IPS-11a (cell line): ENCODE data around the gene MAMLD1.

Source experiments
- H3K4me3 ChIP-seq: one replicate; pipeline ENCODE4 v1.5.1; 2013; ENCODE audit warnings: low read depth, low read length, control low read depth

Gene MAMLD1

DNA sequence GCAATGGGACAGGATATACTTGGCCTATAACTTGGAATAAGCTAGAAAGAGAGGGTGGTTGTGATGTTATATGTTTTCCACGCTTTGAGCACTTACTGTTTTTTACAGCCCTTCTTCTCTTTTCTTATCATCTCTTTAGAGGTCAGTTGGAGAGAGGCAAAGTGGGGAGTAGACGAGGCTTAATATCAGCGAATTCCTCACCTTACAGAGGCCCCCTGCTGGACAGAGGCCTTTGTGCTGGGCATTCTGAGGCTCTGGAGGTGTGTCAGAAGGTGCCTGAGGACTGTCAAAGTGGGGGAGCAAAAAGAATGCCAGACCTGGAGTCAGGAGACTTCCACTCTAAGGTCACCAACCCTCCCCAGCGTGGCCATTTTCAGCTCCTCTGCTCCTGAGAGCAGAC, 42.5 kb downstream of the MAMLD1 start:
- H3K4me3 ChIP-seq = no peak overlapping the region

DNA sequence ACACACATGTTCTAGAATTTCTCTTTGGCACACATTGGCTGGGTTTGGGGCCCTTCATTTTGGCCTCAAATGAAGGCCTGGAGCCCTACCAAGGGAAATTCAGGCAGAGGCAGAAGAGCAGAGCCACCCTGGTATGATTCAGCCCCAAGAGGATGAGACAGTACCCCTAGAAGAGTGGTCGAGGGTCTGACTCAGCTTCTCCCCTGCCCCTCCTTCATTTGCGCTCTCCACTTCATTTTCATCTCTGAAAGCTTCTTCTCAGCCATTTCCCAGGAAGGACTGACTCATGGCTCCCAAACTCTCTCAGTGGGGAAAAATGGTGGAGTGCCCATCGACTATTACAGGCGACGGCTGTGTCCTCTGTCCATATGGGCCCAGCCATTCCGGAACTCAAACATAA, 43.5 kb downstream of the MAMLD1 start:
- no peak overlapping the region for H3K4me3 ChIP-seq

DNA sequence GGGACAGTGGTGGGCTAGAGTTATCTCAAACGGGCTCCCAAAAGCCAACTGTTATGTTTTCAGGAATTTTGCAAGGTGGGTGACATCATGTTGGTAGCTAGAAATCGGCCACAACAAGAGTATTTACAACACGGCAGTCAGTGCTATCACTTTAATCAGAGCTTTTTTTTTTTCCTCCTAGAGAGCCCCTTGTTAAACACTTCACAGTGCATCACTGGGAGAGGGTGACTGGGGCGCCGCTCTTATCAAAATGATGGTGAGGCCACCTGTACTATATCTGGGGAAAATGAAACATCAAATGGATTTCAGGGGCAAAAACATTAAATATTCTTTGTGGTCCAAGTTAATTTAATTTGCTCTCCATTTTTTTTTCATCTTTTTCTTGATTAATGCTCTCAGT, 44.9 kb downstream of the MAMLD1 start:
- no peak overlapping the region for H3K4me3 ChIP-seq

DNA sequence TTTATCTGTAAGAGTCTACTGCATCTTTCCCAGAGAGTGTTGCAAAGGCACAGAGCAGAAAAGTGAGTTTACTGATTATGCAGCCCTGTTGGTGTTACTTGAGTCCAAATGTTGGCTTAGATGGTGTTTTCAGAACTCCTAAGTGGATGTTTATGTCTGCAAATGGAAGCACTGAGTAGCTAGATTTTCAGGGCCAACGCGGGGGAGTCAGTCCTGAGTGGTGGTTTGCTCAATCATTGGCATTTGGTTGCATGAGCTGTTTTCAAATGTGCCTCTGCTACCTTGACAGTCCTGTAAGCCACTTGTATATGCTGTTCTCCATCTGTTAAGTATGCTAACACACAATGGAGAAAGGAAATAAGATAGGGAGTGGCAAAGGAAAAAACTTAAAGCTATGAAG, 45.4 kb downstream of the MAMLD1 start:
- no peak overlapping the region for H3K4me3 ChIP-seq

DNA sequence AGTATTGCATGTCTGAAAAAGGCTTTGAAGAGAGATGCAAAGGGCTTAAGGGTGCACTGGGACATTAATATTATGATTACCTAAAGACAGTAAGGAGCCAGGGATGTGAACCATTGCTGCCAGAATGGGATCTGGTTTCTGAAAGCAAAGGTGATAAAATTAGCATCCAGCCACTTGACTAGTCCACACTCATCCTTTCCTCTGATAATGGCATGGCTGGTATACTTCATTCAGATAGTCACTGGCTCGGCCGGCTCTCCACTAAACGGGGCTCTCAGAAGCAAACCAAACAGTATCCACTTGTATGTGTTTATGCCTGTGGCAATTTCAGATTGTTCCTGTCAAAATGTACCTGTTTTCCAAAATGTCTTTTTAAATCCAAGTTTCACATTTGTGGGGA, 46.4 kb downstream of the MAMLD1 start:
- H3K4me3 ChIP-seq = no peak overlapping the region

DNA sequence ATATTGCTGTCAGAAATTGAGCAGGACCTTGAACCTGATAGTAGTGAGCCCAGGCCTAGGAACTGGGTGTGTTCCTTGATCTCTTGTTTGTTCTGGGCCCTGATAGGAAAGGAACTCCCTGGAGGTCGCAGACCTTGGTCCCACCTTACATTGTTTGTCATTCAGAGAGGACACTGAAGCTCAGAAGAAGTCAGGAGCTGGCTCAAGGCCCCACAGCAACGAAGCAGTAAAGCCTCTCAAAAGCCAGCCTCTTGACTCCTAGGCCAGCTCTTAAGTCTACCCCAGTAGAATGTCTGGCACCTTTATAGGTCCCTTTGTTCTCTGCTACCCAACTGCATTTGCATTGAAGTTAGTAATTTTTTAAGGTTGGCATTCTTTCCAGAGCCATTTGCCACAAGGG, 46.8 kb downstream of the MAMLD1 start:
- no peak overlapping the region for H3K4me3 ChIP-seq

DNA sequence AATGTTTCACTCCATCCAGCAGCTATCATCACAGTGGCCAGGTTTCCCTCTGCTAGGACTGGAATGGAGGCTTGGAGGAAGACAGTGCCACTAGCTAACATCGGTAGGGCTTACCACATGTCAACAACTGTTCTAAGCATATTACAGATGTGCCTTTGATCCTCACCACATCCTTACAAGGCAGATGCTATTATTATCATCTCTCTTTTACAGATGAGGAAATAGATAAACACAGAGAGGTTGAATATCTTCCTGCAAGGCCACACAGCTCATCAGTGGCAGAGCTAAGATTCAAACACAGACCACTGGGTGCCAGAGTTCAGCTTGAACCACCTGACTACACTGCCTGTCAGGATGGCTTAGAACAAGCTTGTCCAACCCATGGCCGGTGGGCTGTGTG, 47.4 kb downstream of the MAMLD1 start:
- no peak overlapping the region for H3K4me3 ChIP-seq

DNA sequence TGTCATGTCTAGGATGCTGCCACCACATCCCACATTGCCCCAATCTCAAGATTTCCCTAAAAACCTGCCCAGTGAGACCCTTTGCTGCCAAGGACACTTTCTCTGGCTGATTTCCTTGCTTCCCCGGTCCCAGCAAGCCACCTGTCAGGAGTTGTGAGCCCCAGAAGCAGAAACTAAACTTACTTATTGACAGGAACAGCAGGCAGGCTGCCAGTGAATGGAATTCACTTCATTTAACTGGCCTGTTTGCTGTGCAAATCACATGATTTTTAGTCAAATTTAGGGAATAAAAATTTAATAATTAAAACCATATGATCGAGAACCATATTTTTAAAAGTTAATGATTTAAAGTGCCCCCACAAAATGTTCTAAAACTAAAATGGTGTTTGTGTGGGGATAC, 48.5 kb downstream of the MAMLD1 start:
- no peak overlapping the region for H3K4me3 ChIP-seq

DNA sequence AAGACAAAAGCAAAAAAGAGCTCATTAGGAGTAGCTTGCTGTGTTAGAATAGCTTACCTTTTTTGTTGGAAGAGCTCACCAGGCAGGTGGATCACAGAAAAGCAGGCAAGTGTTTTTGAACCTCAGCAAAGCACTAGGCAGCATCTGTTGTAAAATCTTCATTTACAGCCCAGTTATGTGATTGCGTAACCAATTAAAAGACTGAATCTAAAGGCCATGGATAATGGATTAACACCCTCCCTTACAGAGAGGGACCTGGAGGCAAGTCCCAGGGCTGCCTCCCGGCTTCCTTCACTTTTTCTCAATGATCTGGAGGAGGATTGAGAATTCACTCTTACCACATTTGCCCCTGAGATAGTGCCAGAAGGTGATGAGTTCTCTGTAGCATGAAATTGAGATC, 51.1 kb downstream of the MAMLD1 start:
- H3K4me3 ChIP-seq = no peak overlapping the region

DNA sequence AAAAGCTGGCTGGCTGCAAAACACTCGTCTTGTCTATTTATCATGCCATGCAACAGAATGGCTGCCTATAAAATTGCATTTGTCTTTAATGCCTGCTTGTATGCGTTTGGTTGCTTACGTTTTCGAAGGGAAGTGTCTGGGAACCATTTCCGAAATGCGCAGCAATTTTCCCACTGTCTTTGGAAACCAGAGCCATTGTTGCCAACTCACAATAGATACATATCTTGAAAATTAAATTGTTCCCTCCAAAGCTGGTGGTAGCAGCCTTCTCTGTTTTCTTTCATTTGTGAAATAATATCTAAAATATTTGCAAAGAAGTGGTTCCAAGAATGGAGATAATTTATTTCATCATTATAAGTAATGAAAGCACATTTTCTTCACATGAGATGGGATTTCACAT, 53.4 kb downstream of the MAMLD1 start:
- no peak overlapping the region for H3K4me3 ChIP-seq

DNA sequence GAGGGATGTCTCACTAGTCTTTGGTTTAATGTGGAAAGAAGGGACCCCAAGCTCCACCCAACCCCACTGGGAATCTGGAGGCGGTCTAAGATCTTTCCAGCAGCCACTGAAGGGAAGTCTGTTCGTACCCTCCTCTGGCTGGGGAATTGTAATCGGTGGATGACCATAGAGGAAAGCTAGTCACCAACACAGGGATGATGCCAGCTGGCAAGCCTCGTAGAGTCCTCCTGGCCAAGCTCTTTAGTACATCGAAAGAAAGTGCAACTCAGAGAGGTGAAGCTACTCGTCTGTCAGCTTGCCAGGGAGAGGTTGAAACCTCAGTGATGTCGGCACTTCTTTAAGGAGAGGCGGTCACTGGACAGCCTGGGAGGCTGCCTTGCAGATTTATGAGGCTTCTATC, 58.7 kb downstream of the MAMLD1 start:
- H3K4me3 ChIP-seq = no peak overlapping the region

DNA sequence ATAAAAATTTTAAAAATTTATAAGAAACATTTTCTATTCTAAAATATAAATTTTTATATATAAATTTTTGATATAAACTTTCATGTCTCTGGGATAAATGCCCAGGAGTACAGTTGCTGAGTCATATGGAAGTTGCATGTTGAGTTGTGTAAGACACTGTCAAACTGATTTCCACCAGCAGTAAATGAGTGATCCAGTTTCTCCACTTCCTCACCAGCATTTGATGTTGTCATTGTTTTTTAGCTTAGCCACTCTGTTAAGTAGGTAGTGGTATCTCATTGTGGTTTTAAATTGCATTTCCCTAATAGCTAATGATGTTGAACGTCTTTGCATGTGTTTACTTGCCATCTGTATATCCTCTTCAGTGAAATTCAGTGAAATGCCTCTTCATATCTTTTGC, 66.5 kb downstream of the MAMLD1 start:
- H3K4me3 ChIP-seq = no peak overlapping the region

DNA sequence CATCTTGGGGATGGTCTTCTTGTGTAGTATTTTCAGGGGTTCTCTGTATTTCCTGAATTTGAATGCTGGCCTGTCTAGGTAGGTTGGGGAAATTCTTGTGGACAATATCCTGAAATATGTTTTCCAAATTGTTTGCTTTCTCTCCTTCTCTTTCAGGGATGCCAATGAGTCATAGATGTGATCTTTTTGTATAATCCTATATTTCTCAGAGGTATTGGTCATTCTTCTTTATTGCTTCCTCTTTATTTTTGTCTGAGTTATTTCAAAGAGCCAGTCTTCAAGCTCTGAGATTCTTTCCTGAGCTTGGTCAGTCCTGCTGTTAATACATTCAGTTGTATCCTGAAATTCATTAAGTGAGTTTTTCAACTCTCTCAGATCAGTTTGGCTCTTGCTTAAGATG, 73.1 kb downstream of the MAMLD1 start:
- no peak overlapping the region for H3K4me3 ChIP-seq

DNA sequence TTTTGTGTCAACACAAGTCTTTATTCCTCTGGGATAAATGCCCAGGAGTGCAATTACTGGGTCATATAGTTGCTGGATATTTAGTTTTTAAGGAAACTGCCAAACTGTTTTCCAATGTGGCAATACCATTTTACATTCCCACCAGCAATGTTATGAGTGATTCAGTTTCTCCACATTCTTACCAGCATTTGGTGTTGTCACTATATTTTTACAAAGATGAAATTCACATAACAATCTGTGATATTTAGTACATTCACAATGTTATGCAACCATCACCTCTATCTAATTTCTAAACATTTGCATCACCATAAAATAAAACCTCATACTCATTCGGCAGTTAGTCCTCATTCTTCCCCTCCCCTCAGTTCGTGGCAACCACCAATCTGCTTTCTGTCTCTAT, 75.0 kb downstream of the MAMLD1 start:
- no peak overlapping the region for H3K4me3 ChIP-seq

DNA sequence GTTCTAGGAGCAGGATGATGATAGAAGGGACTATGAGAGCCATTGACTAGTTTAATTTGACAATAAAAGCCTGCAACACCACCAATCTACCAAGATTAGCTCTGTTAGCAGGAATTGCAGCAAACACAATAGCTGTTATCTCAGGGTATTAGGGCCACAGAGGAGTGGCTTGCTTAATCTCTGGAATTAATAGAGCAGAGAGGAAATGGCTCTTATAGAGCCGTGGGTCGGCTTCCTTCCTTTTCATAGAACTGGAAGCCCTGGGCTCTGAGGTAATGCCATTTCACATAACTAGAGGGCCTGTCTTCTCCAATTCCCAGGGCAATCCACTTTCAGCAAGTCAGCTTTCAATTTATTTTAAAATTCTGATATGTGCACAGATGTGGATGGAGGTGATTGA, 83.0 kb downstream of the MAMLD1 start:
- H3K4me3 ChIP-seq = no peak overlapping the region

DNA sequence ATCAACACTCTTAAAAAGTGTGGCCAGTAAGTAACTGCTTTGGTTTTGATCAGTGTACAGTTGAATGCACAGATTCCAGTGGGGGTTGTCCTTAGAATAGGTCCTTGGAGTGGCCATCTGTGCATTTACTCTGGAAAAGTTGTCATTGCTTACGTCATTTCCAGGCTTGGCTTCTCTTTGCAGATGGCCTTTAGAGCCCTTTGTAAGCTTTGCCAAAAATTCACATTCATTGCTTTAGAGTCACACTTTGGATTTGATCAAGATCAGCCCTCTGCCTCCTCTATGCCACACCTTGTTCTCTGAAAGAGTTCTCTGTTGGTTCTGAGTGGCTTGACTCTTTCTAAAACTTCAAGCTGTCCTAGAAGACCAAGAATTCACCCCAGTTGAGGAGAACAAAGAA, 83.9 kb downstream of the MAMLD1 start:
- H3K4me3 ChIP-seq = no peak overlapping the region

DNA sequence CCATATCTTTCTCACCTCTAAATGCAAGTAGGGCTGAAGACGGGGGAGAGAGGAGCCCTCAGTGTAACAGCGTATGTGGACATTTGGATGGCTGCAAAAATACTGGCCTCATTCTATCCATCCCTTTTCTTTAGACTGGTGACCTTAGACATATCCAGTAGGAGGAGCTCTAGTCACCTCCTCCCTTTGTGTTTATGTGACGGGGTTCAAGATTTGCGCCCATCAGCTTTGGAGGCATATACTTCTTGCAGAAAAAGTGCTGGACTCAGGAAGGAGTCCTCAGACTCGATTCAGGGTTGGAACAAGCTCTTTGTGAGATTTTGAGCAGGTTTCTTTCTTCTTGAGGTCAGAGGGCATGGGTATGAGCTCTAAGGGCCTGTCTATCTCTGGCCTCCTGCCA, 86.2 kb downstream of the MAMLD1 start:
- H3K4me3 ChIP-seq = no peak overlapping the region

DNA sequence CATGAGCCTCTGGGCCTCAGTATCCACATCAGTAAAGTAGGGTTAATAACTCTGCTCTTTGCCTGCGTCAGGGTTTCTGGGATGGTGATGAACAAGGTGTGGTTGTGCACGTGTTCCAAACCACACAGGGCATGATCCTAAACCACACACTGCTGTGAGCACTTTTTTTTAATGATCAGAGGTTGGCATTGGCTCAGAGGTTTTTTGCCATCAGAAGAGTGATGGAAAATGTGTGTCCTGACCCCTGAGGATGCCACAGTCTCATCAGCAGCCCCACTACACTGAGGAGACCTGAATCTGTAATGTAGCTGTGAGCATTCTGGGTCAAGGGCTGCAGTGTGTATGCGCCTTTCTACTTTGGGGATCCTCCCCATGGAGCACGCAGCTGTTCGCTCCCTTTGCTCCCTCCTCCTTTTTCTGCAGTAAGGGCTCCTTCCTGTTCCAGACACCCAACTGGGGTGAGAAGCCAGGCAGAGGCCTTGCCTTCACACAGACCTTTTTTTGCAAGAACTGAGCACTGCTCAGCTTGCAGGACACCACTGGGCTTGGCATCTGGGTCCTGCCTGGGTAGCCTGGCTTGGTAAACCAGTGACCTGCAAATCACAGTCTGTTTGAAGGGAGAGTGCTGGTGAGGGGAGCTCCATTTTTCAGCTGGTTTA, 87.5 kb downstream of the MAMLD1 start:
- no peak overlapping the region for H3K4me3 ChIP-seq

DNA sequence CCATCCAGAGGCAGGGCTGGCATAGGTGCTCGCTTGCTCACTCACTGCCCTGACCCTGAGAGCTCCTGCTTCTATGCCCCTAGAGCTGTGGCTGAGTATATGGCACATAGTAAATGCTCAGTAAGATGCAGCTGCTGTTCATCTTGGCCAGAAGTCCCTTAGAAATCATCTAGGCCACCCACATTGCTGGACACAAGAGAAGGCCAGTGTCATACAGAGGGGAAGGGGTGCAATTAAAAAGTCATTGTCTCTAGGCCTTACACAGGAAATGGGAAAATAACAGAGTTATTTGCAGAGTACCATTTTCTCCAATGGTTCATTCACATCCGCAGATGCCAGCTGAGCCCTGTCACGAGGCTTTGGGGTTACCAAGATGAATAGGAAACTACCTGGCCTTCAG, 88.8 kb downstream of the MAMLD1 start:
- no peak overlapping the region for H3K4me3 ChIP-seq

DNA sequence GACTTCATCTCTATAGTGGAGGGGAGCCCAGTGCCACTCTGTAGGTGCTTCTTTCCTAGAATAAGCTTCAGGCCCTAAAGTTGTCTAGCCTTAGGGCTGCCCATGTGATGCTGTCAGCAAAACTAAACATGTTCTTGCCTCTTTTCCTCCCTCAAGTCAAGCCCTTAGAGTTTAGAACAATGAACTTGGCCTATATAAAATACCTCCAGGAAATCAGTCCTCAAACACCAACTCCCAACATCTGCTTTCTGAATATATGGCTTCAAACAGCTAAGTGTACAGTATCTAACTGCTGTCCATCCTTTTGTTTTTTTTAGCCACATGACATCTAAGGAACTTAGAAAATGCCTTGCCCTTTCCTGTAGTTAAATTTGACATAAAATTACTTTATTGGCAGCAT, 91.0 kb downstream of the MAMLD1 start:
- no peak overlapping the region for H3K4me3 ChIP-seq

DNA sequence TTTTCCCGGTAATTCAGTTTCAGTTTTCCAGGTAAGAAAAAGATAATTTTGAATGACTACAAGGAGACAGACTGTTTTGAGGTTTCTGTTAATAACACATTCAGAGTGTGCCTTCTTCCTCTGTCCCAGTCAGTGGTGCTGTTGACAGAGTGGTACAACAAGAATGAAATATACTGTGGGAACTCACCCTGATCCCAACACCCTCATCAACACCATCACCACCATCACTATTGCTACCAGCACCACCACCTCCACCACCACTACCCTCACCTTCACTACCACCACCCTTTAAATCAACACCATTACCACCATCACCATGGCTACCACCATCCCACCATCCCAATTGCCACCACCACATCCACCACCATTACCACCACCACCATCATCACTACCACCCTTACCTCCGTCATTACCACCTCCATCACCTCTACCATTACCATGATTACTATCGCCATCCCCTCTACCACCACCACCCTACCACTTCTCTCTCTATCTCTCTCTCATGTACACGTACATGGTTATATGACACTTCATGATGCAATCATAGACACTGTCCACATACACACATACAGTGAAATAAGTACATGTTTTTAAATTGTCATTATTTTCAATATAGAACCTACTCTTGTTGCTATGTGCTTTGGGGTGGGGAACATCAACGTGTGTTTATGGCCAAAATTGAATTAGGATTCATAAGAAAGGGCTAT, 91.5 kb downstream of the MAMLD1 start:
- no peak overlapping the region for H3K4me3 ChIP-seq

DNA sequence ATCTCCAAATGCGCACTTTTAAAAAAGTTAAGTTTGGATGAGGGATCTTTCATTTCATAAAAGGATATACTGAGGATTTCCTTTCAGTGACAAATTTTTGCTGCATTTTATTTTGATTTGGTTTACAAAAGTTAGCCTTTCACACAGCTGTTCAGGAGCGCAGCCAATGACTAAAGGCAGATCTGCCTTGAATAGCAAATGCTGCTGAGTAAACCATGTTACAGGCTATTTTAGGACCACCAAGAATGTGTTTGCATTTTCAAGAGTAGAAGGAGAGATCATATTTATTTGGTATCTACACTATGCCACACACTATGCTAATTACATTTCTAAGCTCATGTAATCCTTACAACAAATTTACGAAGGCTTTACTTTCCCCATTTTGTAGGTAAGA, 92.1 kb downstream of the MAMLD1 start:
- H3K4me3 ChIP-seq = no peak overlapping the region

DNA sequence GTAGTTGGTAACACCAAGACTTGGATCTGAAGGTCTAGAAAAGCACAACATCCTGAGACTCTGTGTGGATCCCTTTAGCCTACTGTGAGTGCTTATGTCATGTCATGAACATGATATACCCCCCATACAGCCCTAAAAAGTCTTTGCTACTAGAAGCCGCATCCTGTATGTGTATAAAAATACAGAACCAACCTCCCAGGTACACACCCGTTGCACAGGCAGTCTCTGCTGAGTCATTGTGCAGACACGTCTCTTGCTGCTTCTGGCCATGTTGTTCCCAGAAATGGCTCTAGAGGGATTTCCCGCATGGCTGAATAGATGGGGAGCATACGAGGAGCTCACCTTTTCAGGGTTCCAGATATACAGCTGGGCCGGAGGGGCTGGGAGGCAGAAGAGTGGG, 93.3 kb downstream of the MAMLD1 start:
- no peak overlapping the region for H3K4me3 ChIP-seq
